Activated naive CD4-positive, alpha-beta T cell treated with anti-CD3 and anti-CD28 coated beads, Interleukin-2, amount 50 U/mL, for 16 hours (primary cell): ENCODE data around the gene ABCC1.
"Not testable (repeated sequence)": the region's sequence is repeated elsewhere in the genome, so short reads cannot be mapped to it uniquely, and the experiment has no call there.

Experiments
- DNase-seq: peaks from one replicate; pipeline ENCODE4 v3.0.0-alpha.2; 2020

The ABCC1 gene

GRCh38 chr16:16163571-16163970 is 214.2 kb downstream of the ABCC1 start:
- no peak for DNase-seq

GRCh38 chr16:16164243-16164642 is 214.8 kb downstream of the ABCC1 start:
- DNase-seq: no peak

GRCh38 chr16:16166085-16166484 is 216.7 kb downstream of the ABCC1 start:
- DNase-seq: no peak

GRCh38 chr16:16166949-16167348 is 217.5 kb downstream of the ABCC1 start:
- no peak for DNase-seq

GRCh38 chr16:16167927-16168326 is 218.5 kb downstream of the ABCC1 start:
- DNase-seq: no peak

GRCh38 chr16:16168431-16168830 is 219.0 kb downstream of the ABCC1 start:
- DNase-seq: no peak

- no peak for DNase-seq
Measured at GRCh38 chr16:16169615-16170014, 220.2 kb downstream of the ABCC1 start.

- no peak for DNase-seq
Measured at GRCh38 chr16:16171332-16171919, 222.0 kb downstream of the ABCC1 start.

- no peak for DNase-seq
Measured at GRCh38 chr16:16172991-16173390, 223.6 kb downstream of the ABCC1 start.

- DNase-seq: no peak
Measured at GRCh38 chr16:16175296-16175695, 225.9 kb downstream of the ABCC1 start.

- no peak for DNase-seq
Measured at GRCh38 chr16:16176328-16176727, 226.9 kb downstream of the ABCC1 start.

GRCh38 chr16:16178455-16179162 is 229.2 kb downstream of the ABCC1 start:
- no peak for DNase-seq

- not testable (repeated sequence) for DNase-seq
Measured at GRCh38 chr16:16181748-16182147, 232.3 kb downstream of the ABCC1 start.

GRCh38 chr16:16182918-16183317 is 233.5 kb downstream of the ABCC1 start:
- no peak for DNase-seq

GRCh38 chr16:16183562-16183961 is 234.1 kb downstream of the ABCC1 start:
- DNase-seq: no peak

- DNase-seq: no peak
Measured at GRCh38 chr16:16184594-16184993, 235.2 kb downstream of the ABCC1 start.

GRCh38 chr16:16185095-16185494 is 235.7 kb downstream of the ABCC1 start:
- no peak for DNase-seq

- no peak for DNase-seq
Measured at GRCh38 chr16:16186820-16187219, 237.4 kb downstream of the ABCC1 start.

GRCh38 chr16:16188827-16189226 is 239.4 kb downstream of the ABCC1 start:
- no peak for DNase-seq

GRCh38 chr16:16189842-16190241 is 240.4 kb downstream of the ABCC1 start:
- DNase-seq: no peak

- no peak for DNase-seq
Measured at GRCh38 chr16:16190546-16190945, 241.1 kb downstream of the ABCC1 start.

GRCh38 chr16:16190966-16191365 is 241.6 kb downstream of the ABCC1 start:
- not testable (repeated sequence) for DNase-seq

GRCh38 chr16:16191493-16192167 is 242.2 kb downstream of the ABCC1 start:
- no peak for DNase-seq
